Tibial nerve (tissue), 4 donors: ENCODE data around the gene CAMK2D. TPM values are rescaled to one million over a fixed set of nuclear protein-coding genes. Genes with fewer than 3 reads are reported as not detected.

Experiments used
- DNase-seq, 2 donors: peaks; one replicate each; pipeline ENCODE4 v3.0.0-alpha.2; 2019; ENCODE audit warnings: low spot score in 2 of 2
- H3K27ac ChIP-seq, 4 donors: fragments of 200-600 bp; sonication (generic) in 3 of 4; one replicate each; pipeline ENCODE4 v1.5.1; 2017 to 2019; ENCODE audit warnings: mild to moderate bottlenecking in 1 of 4
- H3K27me3 ChIP-seq, 2 donors: fragments of 200-600 bp; sonication (generic) in 1 of 2; one replicate each; pipeline versions ENCODE4 v1.5.1 to v1.6.0; 2017 to 2019
- H3K36me3 ChIP-seq, 3 donors: fragments of 200-600 bp; sonication (generic); one replicate each; pipeline ENCODE4 v1.5.1; 2018 to 2019
- H3K4me1 ChIP-seq, 4 donors: fragments of 200-600 bp; sonication (generic) in 3 of 4; one replicate each; pipeline ENCODE4 v1.5.1; 2017 to 2019
- H3K4me3 ChIP-seq, 4 donors: fragments of 200-600 bp; sonication (generic) in 3 of 4; one replicate each; pipeline ENCODE4 v1.5.1; 2017 to 2019; ENCODE audit warnings: mild to moderate bottlenecking in 1 of 4, moderate library complexity in 1 of 4
- H3K9me3 ChIP-seq, 4 donors: fragments of 200-600 bp; sonication (generic) in 3 of 4; one replicate each; pipeline ENCODE4 v1.5.1; 2017 to 2019
- CTCF ChIP-seq, 5 experiments: fragments of 200-600 bp in 3 of 5; fragments of 450-650 bp in 2 of 5; sonication (generic) in 3 of 5; IDR thresholded peaks; one replicate each; pipeline ENCODE4 v1.5.1; 2016 to 2019; ENCODE audit warnings: antibody characterized with exemption in 5 of 5, mild to moderate bottlenecking in 3 of 5, moderate library complexity in 2 of 5
- EP300 ChIP-seq, 2 donors: sonication (generic); formaldehyde crosslinking; IDR thresholded peaks; one replicate each; pipeline ENCODE4 v1.6.1; 2017; ENCODE audit warnings: antibody characterized with exemption in 2 of 2, mild to moderate bottlenecking in 1 of 2
- POLR2A ChIP-seq, 2 donors: fragments of 450-650 bp; IDR thresholded peaks; one replicate each; pipeline ENCODE4 v1.6.1; 2017; ENCODE audit warnings: antibody characterized with exemption in 2 of 2, mild to moderate bottlenecking in 2 of 2, moderate library complexity in 2 of 2
- WGBS, 2 donors: methylation state at CpG; one replicate each; pipeline ENCODE4 v1.1.5; 2018; 5-methylcytosine and 5-hydroxymethylcytosine counted together
- total RNA-seq, 4 donors: library from RNA; depleted of rRNA; stranded (reverse); fragments of >200 nt; gene quantifications; one replicate each; pipeline ENCODE4 v1.1.0, GENCODE V29; 2016

The CAMK2D gene
- total RNA-seq, 4 donors from 2014 or later, result 30.3 to 58.5 (median 34.6) TPM

GRCh38 chr4:113618205-113618604 lies 143.3 kb downstream of the CAMK2D start:
- no peak for DNase-seq
- Histone ChIP-seq H3K27me3 (no peaks in the 10 kb centered on the region), H3K36me3 (no peaks in the 10 kb centered on the region), H3K9me3 (no peaks in the 10 kb centered on the region), H3K4me3 (no peak overlapping the region), H3K27ac (peak overlapping the region in 1 of 4 donors; percentile 36), H3K4me1 (peaks cover 0 to 29% (median 3%) of the 10 kb centered on the region in 4 donors)
- 42 to 45% methylated on average over 2 of the region's 2 CpGs for WGBS, 2 donors
- TF ChIP-seq POLR2A (IDR thresholded peaks at IDR 0.05), result no peak
- TF ChIP-seq EP300 (IDR thresholded peaks at IDR 0.05), result no peak
- TF ChIP-seq CTCF (IDR thresholded peaks at IDR 0.05), result no peak

DNA sequence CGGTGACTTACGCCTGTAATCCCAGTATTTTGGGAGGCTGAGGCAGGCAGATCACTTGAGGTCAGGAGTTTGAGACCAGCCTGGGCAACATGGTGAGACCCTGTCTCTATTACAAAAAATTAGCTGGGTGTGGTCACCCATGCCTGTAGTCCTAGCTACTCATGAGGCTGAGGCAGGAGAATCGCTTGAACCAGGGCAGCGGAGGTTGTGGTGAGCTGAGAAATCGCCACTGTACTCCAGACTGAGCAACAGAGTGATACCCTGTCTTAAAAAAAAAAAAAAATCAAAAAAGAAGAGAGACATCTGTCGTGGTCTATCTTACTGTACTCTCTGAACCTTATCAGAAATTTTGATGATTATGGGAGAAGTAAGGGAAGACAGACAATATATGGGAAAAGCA lies 144.3 kb downstream of the CAMK2D start:
- H3K9me3 ChIP-seq, result no peaks in the 10 kb centered on the region
- WGBS, 2 donors, result 97% methylated on average over 6 of the region's 6 CpGs
- peaks cover 0 to 29% (median 3%) of the 10 kb centered on the region in 4 donors for H3K4me1 ChIP-seq
- no peaks in the 10 kb centered on the region for H3K36me3 ChIP-seq
- TF ChIP-seq POLR2A (IDR thresholded peaks at IDR 0.05), result no peak
- no peak for TF ChIP-seq CTCF (IDR thresholded peaks at IDR 0.05)
- no peak for TF ChIP-seq EP300 (IDR thresholded peaks at IDR 0.05)
- H3K27ac ChIP-seq, result no peak overlapping the region
- DNase-seq, result no peak
- H3K27me3 ChIP-seq, result no peaks in the 10 kb centered on the region
- no peak overlapping the region for H3K4me3 ChIP-seq

- H3K27ac ChIP-seq, result peak overlapping the region in 2 of 4 donors; percentile 10 to 31
- H3K4me3 ChIP-seq, result no peak overlapping the region
- peaks cover 0 to 29% (median 3%) of the 10 kb centered on the region in 4 donors for H3K4me1 ChIP-seq
- DNase-seq, result no peak
- no peaks in the 10 kb centered on the region for H3K36me3 ChIP-seq
- no peaks in the 10 kb centered on the region for H3K9me3 ChIP-seq
- WGBS, 2 donors, result 29 to 32% methylated on average over 1 of the region's 1 CpG
- TF ChIP-seq CTCF (IDR thresholded peaks at IDR 0.05) (no peak), EP300 (IDR thresholded peaks at IDR 0.05) (peak in 1 of 2 donors; percentile 32), POLR2A (IDR thresholded peaks at IDR 0.05) (no peak)
- no peaks in the 10 kb centered on the region for H3K27me3 ChIP-seq
These were observed 145.1 kb downstream of the CAMK2D start for GRCh38 chr4:113616443-113616842.

DNA sequence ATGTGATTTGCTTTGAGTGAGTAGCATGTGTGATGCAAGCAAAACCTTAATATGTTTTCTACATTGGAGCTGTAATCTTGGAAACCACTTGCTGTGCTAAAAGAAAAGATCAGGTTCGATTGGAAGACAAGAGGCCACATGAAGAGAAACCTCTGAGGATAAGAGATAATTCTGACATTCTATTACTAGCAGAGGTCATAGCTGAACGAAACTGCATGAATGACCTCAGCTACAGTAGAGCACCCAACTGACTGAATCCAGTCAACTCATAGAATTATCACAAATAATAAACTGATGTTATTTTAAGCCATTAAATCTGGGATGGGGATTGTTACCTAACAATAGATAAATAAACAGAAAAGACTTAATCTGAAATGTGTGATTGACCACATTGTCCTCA lies 147.1 kb downstream of the CAMK2D start:
- H3K36me3 ChIP-seq, result no peaks in the 10 kb centered on the region
- 64 to 79% methylated on average over 2 of the region's 2 CpGs for WGBS, 2 donors
- H3K9me3 ChIP-seq, result no peaks in the 10 kb centered on the region
- TF ChIP-seq POLR2A (IDR thresholded peaks at IDR 0.05) (no peak), EP300 (IDR thresholded peaks at IDR 0.05) (no peak), CTCF (IDR thresholded peaks at IDR 0.05) (no peak)
- H3K4me1 ChIP-seq, result peaks cover 0 to 27% (median 3%) of the 10 kb centered on the region in 4 donors
- H3K27me3 ChIP-seq, result no peaks in the 10 kb centered on the region
- H3K27ac ChIP-seq, result no peak overlapping the region
- DNase-seq, result no peak
- H3K4me3 ChIP-seq, result no peak overlapping the region

DNA sequence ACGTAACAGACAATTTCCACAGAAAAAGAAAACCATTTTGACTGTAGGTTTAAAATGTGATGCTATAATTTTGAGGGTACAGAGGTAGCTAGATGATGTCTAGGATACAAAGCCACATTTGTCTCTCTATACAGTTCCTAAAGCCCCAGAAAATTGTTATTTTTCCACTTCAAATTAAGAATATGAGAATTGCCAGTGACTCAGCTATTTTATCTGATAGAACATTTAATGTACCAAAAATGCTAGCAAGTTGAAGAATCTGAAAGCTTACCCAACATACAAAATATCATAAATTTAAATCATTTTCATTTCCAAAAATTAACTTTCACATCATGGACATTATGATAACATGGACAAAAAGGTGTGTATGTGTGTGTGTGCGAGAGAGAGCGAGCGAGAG lies 148.0 kb downstream of the CAMK2D start:
- TF ChIP-seq POLR2A (IDR thresholded peaks at IDR 0.05) (no peak), CTCF (IDR thresholded peaks at IDR 0.05) (no peak), EP300 (IDR thresholded peaks at IDR 0.05) (no peak)
- 93% methylated on average over 4 of the region's 4 CpGs for WGBS, 2 donors
- no peaks in the 10 kb centered on the region for H3K36me3 ChIP-seq

More for the DNA sequence above, 148.0 kb downstream of the CAMK2D start:
- peaks cover 0 to 22% (median 3%) of the 10 kb centered on the region in 4 donors for H3K4me1 ChIP-seq
- H3K27me3 ChIP-seq, result no peaks in the 10 kb centered on the region
- no peak overlapping the region for H3K27ac ChIP-seq
- no peak for DNase-seq
- no peaks in the 10 kb centered on the region for H3K9me3 ChIP-seq
- no peak overlapping the region for H3K4me3 ChIP-seq
